DOHH2 (cell line): ENCODE results near the gene MRFAP1.

ENCODE experiments used
- H3F3A ChIP-seq: fragments of 200-600 bp; sonication (generic), shearing (Covaris generic); 2 replicates; pipeline ENCODE4 v1.6.0; 2016; ENCODE audit warnings: antibody characterized with exemption, mild to moderate bottlenecking; ENCODE audit not compliant: control insufficient read depth, insufficient read depth
- H3K27ac ChIP-seq: fragments of 200-600 bp; sonication (generic); 2 replicates; pipeline ENCODE4 v1.5.1; 2014; ENCODE audit warnings: low read depth, mild to moderate bottlenecking, low read length, moderate library complexity
- H3K27me3 ChIP-seq: fragments of 200-600 bp; sonication (generic); 2 replicates; pipeline ENCODE4 v1.6.1; 2014; ENCODE audit warnings: mild to moderate bottlenecking, low read length, mixed read lengths; ENCODE audit not compliant: control insufficient read depth
- H3K36me3 ChIP-seq: fragments of 200-600 bp; sonication (generic); 2 replicates; pipeline ENCODE4 v1.6.1; 2014; ENCODE audit warnings: mild to moderate bottlenecking, low read length, moderate library complexity, mixed read lengths; ENCODE audit not compliant: control insufficient read depth
- H3K4me1 ChIP-seq: fragments of 200-600 bp; sonication (generic); 2 replicates; pipeline ENCODE4 v1.6.1; 2014; ENCODE audit warnings: mild to moderate bottlenecking, low read length, mixed read lengths; ENCODE audit not compliant: control insufficient read depth
- H3K4me2 ChIP-seq: fragments of 200-600 bp; sonication (generic); 2 replicates; pipeline ENCODE4 v1.6.0; 2014; ENCODE audit warnings: mild to moderate bottlenecking, low read length, moderate library complexity
- H3K4me3 ChIP-seq: fragments of 200-600 bp; sonication (generic); 2 replicates; pipeline ENCODE4 v1.5.1; 2014; ENCODE audit warnings: mild to moderate bottlenecking, low read length, mixed read lengths
- H3K79me2 ChIP-seq: fragments of 200-600 bp; sonication (generic); 2 replicates; pipeline ENCODE4 v1.6.1; 2014; ENCODE audit warnings: mild to moderate bottlenecking, low read length, mixed read lengths; ENCODE audit not compliant: control insufficient read depth
- H3K9me2 ChIP-seq: fragments of 200-600 bp; sonication (generic); replicated peaks from 2 replicates; pipeline ENCODE4 v1.6.1; 2014; ENCODE audit warnings: mild to moderate bottlenecking, low read length, mixed read lengths; ENCODE audit not compliant: control insufficient read depth
- H3K9me3 ChIP-seq: fragments of 200-600 bp; sonication (generic); 2 replicates; pipeline ENCODE4 v1.6.1; 2014; ENCODE audit warnings: antibody characterized with exemption, low read length, mixed read lengths; ENCODE audit not compliant: control insufficient read depth, insufficient read depth
- H4K20me1 ChIP-seq: fragments of 200-600 bp; sonication (generic); 2 replicates; pipeline ENCODE4 v1.6.0; 2014; ENCODE audit warnings: low read depth, mild to moderate bottlenecking, antibody characterized with exemption, low read length, moderate library complexity; ENCODE audit not compliant: control insufficient read depth, insufficient read depth
- EZH2phosphoT487 ChIP-seq: fragments of 200-600 bp; sonication (generic); IDR thresholded peaks from 2 replicates; pipeline ENCODE4 v1.6.1; 2017; ENCODE audit warnings: borderline replicate concordance, mild to moderate bottlenecking, antibody characterized with exemption, low read length, moderate library complexity, mixed read lengths
- TF ChIP-seq, protein P1 (sequence below): fragments of 200-600 bp; sonication (generic); IDR thresholded peaks from one replicate; pipeline ENCODE4 v1.5.1; 2014; ENCODE audit warnings: antibody characterized with exemption, mild to moderate bottlenecking, low read depth, low read length; ENCODE audit not compliant: poor library complexity, severe bottlenecking

Gene MRFAP1

DNA sequence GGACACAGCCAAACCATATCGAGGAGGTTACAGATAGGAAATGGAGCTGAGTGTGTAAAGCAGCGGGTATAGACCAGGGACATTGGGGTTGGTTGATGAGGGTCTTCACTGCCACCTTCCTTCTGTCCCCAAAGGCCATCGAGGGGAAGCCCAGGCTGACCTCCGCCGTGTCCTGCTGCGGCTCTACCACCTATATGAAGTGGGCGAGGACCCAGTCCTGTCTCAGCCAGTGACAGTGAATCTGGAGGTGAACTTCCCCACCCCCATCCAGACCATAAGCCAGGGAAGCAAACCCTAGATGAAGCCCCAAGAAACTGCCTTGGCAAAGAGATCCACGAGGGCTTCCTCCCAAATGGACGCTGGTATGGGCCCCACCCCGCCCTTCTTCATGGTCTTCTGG is 23.2 kb upstream of the MRFAP1 start:
- Histone ChIP-seq H3K27ac (no peak overlapping the region), H4K20me1 (no peaks in the 10 kb centered on the region), H3K4me1 (no peaks in the 10 kb centered on the region), H3K9me2 (no peaks in the 10 kb centered on the region), H3K36me3 (peaks cover 5% of the 10 kb centered on the region; the same call in 1 of the 2 replicates), H3K27me3 (no peaks in the 10 kb centered on the region), H3F3A (no peaks in the 10 kb centered on the region), H3K4me2 (no peak overlapping the region), H3K79me2 (no peaks in the 10 kb centered on the region), H3K4me3 (no peak overlapping the region), H3K9me3 (no peaks in the 10 kb centered on the region)
- no peak for TF ChIP-seq EZH2phosphoT487

DNA sequence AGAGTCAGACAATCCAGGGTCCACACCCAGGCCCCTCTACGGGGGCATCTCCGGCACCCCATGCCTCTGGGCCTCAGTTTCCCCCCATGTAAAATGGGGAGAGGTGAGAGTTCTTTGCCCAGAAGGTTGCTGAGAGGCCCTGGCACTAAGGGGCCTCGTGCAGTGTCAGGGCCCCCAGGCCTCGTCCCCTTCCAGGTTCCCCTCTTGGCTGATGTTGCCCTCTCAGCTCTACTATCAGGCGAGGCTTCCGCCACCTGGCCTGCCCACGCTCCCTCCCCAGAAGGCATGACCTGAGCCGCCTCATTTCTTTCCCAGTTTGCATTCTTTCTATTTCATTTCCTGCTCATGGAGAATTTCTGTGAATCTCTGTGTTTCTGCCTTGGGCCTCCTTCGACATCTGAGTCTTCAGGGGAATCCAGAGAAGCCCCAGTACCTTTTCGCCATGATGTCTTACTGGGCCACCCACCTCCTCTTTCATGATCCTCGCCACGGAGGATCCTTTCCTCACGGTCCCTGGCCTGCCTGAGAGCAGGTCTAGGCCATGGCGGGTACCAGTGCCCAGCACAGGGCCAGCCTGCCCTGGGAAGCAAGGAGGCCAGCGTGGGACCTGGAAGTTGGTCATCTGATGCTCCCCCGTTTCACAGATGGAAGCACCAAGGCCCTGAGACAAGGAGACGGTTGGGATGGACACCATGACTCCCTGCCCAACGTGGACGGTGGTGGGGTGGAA is 21.9 kb upstream of the MRFAP1 start:
- Histone ChIP-seq H3K4me3 (no peak overlapping the region), H3K4me2 (no peak overlapping the region), H3K27ac (no peak overlapping the region), H4K20me1 (no peaks in the 10 kb centered on the region), H3K9me3 (no peaks in the 10 kb centered on the region), H3K4me1 (no peaks in the 10 kb centered on the region), H3F3A (no peaks in the 10 kb centered on the region), H3K9me2 (no peaks in the 10 kb centered on the region), H3K36me3 (peaks cover 5% of the 10 kb centered on the region; the same call in 1 of the 2 replicates), H3K79me2 (no peaks in the 10 kb centered on the region), H3K27me3 (no peaks in the 10 kb centered on the region)
- TF ChIP-seq EZH2phosphoT487: no peak
- TF ChIP-seq, protein P1, sequence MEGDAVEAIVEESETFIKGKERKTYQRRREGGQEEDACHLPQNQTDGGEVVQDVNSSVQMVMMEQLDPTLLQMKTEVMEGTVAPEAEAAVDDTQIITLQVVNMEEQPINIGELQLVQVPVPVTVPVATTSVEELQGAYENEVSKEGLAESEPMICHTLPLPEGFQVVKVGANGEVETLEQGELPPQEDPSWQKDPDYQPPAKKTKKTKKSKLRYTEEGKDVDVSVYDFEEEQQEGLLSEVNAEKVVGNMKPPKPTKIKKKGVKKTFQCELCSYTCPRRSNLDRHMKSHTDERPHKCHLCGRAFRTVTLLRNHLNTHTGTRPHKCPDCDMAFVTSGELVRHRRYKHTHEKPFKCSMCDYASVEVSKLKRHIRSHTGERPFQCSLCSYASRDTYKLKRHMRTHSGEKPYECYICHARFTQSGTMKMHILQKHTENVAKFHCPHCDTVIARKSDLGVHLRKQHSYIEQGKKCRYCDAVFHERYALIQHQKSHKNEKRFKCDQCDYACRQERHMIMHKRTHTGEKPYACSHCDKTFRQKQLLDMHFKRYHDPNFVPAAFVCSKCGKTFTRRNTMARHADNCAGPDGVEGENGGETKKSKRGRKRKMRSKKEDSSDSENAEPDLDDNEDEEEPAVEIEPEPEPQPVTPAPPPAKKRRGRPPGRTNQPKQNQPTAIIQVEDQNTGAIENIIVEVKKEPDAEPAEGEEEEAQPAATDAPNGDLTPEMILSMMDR: no peak

DNA sequence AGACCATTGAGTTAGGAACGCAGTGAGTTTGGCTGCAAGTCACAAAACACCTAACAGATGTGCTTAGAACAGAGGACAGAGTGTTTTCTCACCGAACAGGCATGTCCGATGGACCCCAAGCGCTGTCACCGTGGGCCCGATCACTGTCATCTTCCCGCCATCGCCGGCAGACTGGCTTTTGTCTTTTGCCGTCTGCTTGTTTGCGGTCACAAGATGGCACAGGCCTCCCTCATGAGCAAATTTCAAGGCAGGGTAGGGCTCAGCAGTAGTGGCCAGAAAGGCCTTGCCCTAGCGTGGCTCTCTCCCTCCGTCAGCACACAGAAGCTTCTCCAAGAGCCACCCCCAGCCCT is 21.4 kb upstream of the MRFAP1 start:
- no peak overlapping the region for H3K4me3 ChIP-seq
- H3K79me2 ChIP-seq: no peaks in the 10 kb centered on the region
- no peaks in the 10 kb centered on the region for H3K27me3 ChIP-seq
- H3K4me1 ChIP-seq: no peaks in the 10 kb centered on the region
- peaks cover 5% of the 10 kb centered on the region; the same call in 1 of the 2 replicates for H3K36me3 ChIP-seq
- H3K4me2 ChIP-seq: no peak overlapping the region
- no peak for TF ChIP-seq EZH2phosphoT487
- TF ChIP-seq, protein P1: no peak
- no peaks in the 10 kb centered on the region for H3K9me3 ChIP-seq
- no peak overlapping the region for H3K27ac ChIP-seq
- no peaks in the 10 kb centered on the region for H3K9me2 ChIP-seq
- H4K20me1 ChIP-seq: no peaks in the 10 kb centered on the region
- H3F3A ChIP-seq: no peaks in the 10 kb centered on the region

DNA sequence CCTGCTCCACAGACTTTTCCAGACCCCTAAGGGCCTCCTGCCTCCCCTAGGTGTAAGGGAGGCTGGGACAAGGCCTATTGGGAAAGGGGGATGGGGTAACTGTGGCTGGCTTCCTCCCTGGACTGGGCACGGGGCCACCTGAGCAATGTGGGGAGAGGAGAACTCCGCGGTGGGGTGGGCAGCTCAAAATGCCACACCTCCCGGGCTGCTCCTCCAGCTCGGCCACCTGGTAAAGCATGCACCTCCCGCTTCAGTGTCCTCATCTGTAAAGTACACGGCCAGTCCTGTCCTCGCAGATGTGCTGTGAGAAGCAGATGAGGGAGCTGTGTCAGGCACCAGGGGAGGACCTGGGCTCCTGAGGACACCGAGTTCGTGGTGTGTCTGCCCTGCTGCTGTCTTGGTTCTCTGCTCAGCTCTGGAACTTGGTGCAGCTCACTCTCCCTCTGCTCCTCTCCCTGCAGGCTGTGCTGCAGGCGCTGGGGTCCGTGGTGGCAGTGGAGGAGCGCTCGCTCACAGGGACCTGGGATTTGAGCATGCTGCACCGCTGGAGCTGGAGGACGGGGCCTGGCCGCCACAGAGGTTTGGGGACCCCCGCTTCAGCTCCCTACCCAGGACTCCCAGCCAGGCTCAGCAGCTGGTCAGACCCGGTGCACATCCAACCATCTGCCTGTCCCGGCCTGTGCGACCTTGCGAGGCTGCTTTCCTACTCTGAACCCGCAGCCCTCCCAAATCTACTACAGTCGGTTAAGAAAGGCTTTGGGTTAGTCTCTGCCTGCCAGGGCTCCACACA is 20.8 kb upstream of the MRFAP1 start:
- H3K4me2 ChIP-seq: no peak overlapping the region
- H3K79me2 ChIP-seq: no peaks in the 10 kb centered on the region
- no peak overlapping the region for H3K27ac ChIP-seq
- no peaks in the 10 kb centered on the region for H3K27me3 ChIP-seq
- H3K9me2 ChIP-seq: no peaks in the 10 kb centered on the region
- no peaks in the 10 kb centered on the region for H3K4me1 ChIP-seq
- H3F3A ChIP-seq: no peaks in the 10 kb centered on the region
- no peak overlapping the region for H3K4me3 ChIP-seq
- H4K20me1 ChIP-seq: no peaks in the 10 kb centered on the region
- TF ChIP-seq, protein P1: no peak
- TF ChIP-seq EZH2phosphoT487: no peak
- H3K36me3 ChIP-seq: peaks cover 5% of the 10 kb centered on the region; the same call in 1 of the 2 replicates
- no peaks in the 10 kb centered on the region for H3K9me3 ChIP-seq
